ENCODE results near the gene ATP6V1B1. TPM values are rescaled to one million over a fixed set of nuclear protein-coding genes. Genes with fewer than 3 reads are reported as not detected.

ATP6V1B1 gene
- total and polyA plus RNA-seq, 2 experiments from 2014 or later, result not detected

DNA sequence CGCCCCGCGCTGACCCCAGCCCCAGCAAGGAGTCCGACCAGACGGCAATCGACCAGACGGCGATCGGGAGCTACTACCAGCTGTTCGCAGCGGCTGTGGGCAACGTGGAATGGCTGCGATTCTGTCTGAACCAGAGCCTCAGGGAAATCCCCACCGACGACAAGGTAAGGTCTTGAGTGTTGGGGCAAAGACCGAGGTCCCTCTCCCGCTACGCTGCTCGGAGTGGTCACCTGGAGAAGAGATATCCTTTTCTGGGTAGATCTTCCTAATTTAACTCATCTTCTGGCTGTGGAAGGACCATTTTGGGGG, 43.4 kb downstream of the ATP6V1B1 start (continued):
- TF ChIP-seq, protein P1, sequence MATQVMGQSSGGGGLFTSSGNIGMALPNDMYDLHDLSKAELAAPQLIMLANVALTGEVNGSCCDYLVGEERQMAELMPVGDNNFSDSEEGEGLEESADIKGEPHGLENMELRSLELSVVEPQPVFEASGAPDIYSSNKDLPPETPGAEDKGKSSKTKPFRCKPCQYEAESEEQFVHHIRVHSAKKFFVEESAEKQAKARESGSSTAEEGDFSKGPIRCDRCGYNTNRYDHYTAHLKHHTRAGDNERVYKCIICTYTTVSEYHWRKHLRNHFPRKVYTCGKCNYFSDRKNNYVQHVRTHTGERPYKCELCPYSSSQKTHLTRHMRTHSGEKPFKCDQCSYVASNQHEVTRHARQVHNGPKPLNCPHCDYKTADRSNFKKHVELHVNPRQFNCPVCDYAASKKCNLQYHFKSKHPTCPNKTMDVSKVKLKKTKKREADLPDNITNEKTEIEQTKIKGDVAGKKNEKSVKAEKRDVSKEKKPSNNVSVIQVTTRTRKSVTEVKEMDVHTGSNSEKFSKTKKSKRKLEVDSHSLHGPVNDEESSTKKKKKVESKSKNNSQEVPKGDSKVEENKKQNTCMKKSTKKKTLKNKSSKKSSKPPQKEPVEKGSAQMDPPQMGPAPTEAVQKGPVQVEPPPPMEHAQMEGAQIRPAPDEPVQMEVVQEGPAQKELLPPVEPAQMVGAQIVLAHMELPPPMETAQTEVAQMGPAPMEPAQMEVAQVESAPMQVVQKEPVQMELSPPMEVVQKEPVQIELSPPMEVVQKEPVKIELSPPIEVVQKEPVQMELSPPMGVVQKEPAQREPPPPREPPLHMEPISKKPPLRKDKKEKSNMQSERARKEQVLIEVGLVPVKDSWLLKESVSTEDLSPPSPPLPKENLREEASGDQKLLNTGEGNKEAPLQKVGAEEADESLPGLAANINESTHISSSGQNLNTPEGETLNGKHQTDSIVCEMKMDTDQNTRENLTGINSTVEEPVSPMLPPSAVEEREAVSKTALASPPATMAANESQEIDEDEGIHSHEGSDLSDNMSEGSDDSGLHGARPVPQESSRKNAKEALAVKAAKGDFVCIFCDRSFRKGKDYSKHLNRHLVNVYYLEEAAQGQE (IDR thresholded peaks at IDR 0.05; ENCODE audit: unreplicated experiment), result no peak
- TF ChIP-seq JUNB (IDR thresholded peaks at IDR 0.05; ENCODE audit: unreplicated experiment) (no peak), EZH2 (IDR thresholded peaks at IDR 0.05; ENCODE audit: low read depth, unreplicated experiment) (no peak), ZNF114 (CRISPR knock-in tag; IDR thresholded peaks at IDR 0.05) (no peak), STAT1 (IDR thresholded peaks at IDR 0.05; ENCODE audit: unreplicated experiment) (no peak)

DNA sequence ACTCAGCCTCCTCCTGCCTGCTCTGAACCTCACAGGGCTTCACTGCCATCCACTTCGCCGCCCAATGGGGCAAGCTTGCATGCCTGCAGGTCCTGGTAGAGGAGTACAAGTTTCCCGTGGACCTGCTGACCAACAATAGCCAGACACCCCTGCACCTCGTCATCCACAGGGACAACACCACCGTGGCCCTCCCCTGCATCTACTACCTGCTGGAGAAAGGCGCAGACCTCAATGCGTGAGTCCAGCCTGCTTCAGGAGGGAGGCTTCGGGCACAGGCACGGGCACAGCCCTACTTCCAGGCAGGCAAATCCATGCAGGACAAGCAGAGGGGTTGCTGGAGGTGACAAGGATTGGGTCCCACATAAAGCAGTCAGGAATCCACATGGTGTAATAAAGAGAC, 43.9 kb downstream of the ATP6V1B1 start:
- Mint-ChIP-seq H3K4me1 (peaks cover 18% of the 10 kb centered on the region), H3K4me3 (peak overlapping the region; percentile 57), H3K27ac (no peak overlapping the region), H3K9me3 (no peaks in the 10 kb centered on the region; the same call in 2 of the 3 replicates), H3K36me3 (ENCODE audit: low read depth) (no peaks in the 10 kb centered on the region), H3K27me3 (ENCODE audit: insufficient read depth, low read depth, poor library complexity) (peaks cover 32% of the 10 kb centered on the region)
- peak overlapping the region; percentile 78; the same call in 1 of the 2 replicates for H3K4me2 ChIP-seq
- no peak overlapping the region for H3K27ac ChIP-seq (ENCODE audit: low read depth)
- H3K79me2 ChIP-seq (replicated peaks; ENCODE audit: insufficient read depth), result no peaks in the 10 kb centered on the region
- H4K20me1 ChIP-seq (replicated peaks; ENCODE audit: insufficient read depth), result no peaks in the 10 kb centered on the region
- no peak for DNase-seq (ENCODE audit: low spot score)
- peaks cover 22% of the 10 kb centered on the region for H3K27me3 ChIP-seq (ENCODE audit: insufficient read depth)
- no peaks in the 10 kb centered on the region for H3K36me3 ChIP-seq (ENCODE audit: insufficient read depth)
- H3F3A ChIP-seq (replicated peaks; ENCODE audit: low read depth), result no peaks in the 10 kb centered on the region
- H3K9me2 ChIP-seq (ENCODE audit: insufficient read depth), result no peaks in the 10 kb centered on the region
- no peak for ATAC-seq
- no peak overlapping the region for H2AFZ ChIP-seq
- peak overlapping the region; percentile 74 for H3K4me3 ChIP-seq
- H3K4me1 ChIP-seq (ENCODE audit: insufficient read depth), result peaks cover 9% of the 10 kb centered on the region; the same call in 1 of the 2 replicates
- TF ChIP-seq STAT1 (IDR thresholded peaks at IDR 0.05; ENCODE audit: unreplicated experiment) (no peak), ZNF114 (CRISPR knock-in tag; IDR thresholded peaks at IDR 0.05) (no peak), EZH2 (IDR thresholded peaks at IDR 0.05; ENCODE audit: low read depth, unreplicated experiment) (no peak), NANOG (IDR thresholded peaks at IDR 0.05; ENCODE audit: borderline replicate concordance) (no peak), JUNB (IDR thresholded peaks at IDR 0.05; ENCODE audit: unreplicated experiment) (no peak), EZH2phosphoT487 (IDR thresholded peaks at IDR 0.05; ENCODE audit: unreplicated experiment) (no peak), ZNF331 (CRISPR knock-in tag; IDR thresholded peaks at IDR 0.05; ENCODE audit: low read depth) (no peak)
- TF ChIP-seq, protein P1 (IDR thresholded peaks at IDR 0.05; ENCODE audit: unreplicated experiment), result no peak
- TF ChIP-seq, protein P2, sequence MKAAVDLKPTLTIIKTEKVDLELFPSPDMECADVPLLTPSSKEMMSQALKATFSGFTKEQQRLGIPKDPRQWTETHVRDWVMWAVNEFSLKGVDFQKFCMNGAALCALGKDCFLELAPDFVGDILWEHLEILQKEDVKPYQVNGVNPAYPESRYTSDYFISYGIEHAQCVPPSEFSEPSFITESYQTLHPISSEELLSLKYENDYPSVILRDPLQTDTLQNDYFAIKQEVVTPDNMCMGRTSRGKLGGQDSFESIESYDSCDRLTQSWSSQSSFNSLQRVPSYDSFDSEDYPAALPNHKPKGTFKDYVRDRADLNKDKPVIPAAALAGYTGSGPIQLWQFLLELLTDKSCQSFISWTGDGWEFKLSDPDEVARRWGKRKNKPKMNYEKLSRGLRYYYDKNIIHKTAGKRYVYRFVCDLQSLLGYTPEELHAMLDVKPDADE (IDR thresholded peaks at IDR 0.05), result no peak
- TF ChIP-seq, protein P3, sequence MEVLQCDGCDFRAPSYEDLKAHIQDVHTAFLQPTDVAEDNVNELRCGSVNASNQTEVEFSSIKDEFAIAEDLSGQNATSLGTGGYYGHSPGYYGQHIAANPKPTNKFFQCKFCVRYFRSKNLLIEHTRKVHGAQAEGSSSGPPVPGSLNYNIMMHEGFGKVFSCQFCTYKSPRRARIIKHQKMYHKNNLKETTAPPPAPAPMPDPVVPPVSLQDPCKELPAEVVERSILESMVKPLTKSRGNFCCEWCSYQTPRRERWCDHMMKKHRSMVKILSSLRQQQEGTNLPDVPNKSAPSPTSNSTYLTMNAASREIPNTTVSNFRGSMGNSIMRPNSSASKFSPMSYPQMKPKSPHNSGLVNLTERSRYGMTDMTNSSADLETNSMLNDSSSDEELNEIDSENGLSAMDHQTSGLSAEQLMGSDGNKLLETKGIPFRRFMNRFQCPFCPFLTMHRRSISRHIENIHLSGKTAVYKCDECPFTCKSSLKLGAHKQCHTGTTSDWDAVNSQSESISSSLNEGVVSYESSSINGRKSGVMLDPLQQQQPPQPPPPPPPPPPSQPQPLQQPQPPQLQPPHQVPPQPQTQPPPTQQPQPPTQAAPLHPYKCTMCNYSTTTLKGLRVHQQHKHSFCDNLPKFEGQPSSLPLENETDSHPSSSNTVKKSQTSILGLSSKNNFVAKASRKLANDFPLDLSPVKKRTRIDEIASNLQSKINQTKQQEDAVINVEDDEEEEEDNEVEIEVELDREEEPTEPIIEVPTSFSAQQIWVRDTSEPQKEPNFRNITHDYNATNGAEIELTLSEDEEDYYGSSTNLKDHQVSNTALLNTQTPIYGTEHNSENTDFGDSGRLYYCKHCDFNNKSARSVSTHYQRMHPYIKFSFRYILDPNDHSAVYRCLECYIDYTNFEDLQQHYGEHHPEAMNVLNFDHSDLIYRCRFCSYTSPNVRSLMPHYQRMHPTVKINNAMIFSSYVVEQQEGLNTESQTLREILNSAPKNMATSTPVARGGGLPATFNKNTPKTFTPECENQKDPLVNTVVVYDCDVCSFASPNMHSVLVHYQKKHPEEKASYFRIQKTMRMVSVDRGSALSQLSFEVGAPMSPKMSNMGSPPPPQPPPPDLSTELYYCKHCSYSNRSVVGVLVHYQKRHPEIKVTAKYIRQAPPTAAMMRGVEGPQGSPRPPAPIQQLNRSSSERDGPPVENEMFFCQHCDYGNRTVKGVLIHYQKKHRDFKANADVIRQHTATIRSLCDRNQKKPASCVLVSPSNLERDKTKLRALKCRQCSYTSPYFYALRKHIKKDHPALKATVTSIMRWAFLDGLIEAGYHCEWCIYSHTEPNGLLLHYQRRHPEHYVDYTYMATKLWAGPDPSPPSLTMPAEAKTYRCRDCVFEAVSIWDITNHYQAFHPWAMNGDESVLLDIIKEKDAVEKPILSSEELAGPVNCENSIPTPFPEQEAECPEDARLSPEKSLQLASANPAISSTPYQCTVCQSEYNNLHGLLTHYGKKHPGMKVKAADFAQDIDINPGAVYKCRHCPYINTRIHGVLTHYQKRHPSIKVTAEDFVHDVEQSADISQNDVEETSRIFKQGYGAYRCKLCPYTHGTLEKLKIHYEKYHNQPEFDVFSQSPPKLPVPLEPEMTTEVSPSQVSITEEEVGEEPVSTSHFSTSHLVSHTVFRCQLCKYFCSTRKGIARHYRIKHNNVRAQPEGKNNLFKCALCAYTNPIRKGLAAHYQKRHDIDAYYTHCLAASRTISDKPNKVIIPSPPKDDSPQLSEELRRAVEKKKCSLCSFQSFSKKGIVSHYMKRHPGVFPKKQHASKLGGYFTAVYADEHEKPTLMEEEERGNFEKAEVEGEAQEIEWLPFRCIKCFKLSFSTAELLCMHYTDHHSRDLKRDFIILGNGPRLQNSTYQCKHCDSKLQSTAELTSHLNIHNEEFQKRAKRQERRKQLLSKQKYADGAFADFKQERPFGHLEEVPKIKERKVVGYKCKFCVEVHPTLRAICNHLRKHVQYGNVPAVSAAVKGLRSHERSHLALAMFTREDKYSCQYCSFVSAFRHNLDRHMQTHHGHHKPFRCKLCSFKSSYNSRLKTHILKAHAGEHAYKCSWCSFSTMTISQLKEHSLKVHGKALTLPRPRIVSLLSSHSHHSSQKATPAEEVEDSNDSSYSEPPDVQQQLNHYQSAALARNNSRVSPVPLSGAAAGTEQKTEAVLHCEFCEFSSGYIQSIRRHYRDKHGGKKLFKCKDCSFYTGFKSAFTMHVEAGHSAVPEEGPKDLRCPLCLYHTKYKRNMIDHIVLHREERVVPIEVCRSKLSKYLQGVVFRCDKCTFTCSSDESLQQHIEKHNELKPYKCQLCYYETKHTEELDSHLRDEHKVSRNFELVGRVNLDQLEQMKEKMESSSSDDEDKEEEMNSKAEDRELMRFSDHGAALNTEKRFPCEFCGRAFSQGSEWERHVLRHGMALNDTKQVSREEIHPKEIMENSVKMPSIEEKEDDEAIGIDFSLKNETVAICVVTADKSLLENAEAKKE (CRISPR knock-in tag; IDR thresholded peaks at IDR 0.05), result no peak
